ENCODE data around the gene PLP2.
"Not testable (repeated sequence)": the region's sequence is repeated elsewhere in the genome, so short reads cannot be mapped to it uniquely, and the experiment has no call there.

PLP2 gene

GRCh38 chrX:49172280-49172780 is 632 bp downstream of the PLP2 start:
- ChIA-PET CTCF (interaction anchor here (0.8 kb wide), 1 partner anchor 21 kb away, joined by 3 read pairs; no protein-coding TSS in a partner anchor), POLR2A (interaction anchor here (0.7 to 1.9 kb wide), 5 partner anchors 9 to 49 kb away, joined by 3 to 10 read pairs (median 3); no protein-coding TSS in a partner anchor)
- TF ChIP-seq FOXK2 (IDR thresholded peaks at IDR 0.05) (no peak), PKNOX1 (IDR thresholded peaks at IDR 0.05) (no peak), CTBP1 (IDR thresholded peaks at IDR 0.05; ENCODE audit: borderline replicate concordance) (no peak), L3MBTL2 (conservative IDR thresholded peaks at IDR 0.05) (no peak), ARNT (IDR thresholded peaks at IDR 0.05) (no peak), FOXM1 (IDR thresholded peaks at IDR 0.05; ENCODE audit: borderline replicate concordance) (no peak), FOXA1 (IDR thresholded peaks at IDR 0.05) (no peak)
- no peak for DNase-seq (ENCODE audit: extremely low spot score)

GRCh38 chrX:49173544-49173943 is 1.8 kb downstream of the PLP2 start:
- CTCF ChIA-PET; POLR2A ChIA-PET; DNase-seq (ENCODE audit: extremely low spot score): not testable (repeated sequence)

GRCh38 chrX:49174723-49175122 is 3.0 kb downstream of the PLP2 start:
- TF ChIP-seq ARNT (IDR thresholded peaks at IDR 0.05) (no peak), NFRKB (IDR thresholded peaks at IDR 0.05) (no peak), PKNOX1 (IDR thresholded peaks at IDR 0.05) (peak; percentile 86)
- POLR2A ChIA-PET: no interaction called here
- CTCF ChIA-PET: no interaction called here
- DNase-seq (ENCODE audit: extremely low spot score): no peak

DNA sequence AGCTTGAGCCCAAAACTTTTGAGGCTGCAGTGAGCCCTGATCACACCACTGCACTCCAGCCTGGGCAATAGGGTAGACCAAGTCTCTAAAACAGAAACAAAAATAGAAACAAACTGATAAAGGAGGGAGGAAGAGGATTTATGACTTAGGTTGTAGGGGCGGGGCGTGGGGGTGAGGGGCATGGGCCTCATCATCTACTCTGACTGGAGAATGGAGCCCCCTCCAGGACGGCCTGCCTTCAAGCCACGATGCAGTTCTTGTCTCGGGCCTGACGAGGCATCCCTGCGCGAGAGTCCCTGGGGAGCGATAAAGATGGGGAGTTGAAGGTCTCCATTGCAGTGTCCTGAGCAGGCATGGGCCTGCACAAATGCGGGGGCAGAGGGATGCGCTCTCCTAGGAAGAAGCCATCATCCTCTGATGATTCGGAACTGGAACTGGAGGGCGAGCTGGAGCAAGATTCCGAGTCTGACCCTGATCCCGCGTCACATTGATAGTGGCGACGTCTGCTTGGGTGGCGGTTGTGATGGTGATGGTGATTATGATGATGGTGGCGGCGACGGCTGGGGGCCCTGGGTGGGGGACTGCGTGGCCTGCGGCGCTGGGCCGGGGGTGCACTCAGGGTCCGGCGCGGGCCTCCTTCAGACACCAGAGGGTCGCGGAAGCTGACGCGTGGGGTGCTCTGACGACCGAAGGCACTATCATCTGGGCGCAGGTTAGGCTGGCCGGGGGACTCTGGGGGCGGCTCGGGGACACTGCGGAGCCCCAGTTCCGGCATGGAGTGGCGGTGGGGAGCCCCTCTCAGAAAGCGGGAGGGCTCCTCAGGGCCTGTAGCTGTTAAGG is 4.0 kb downstream of the PLP2 start:
- no peak for DNase-seq (ENCODE audit: extremely low spot score)
- CTCF ChIA-PET: no interaction called here
- POLR2A ChIA-PET: no interaction called here

GRCh38 chrX:49176421-49177326 is 5.0 kb downstream of the PLP2 start:
- no peak for DNase-seq (ENCODE audit: extremely low spot score)
- TF ChIP-seq CTBP1 (IDR thresholded peaks at IDR 0.05; ENCODE audit: borderline replicate concordance) (no peak), ZNF384 (IDR thresholded peaks at IDR 0.05) (no peak), L3MBTL2 (conservative IDR thresholded peaks at IDR 0.05) (no peak), ARNT (IDR thresholded peaks at IDR 0.05) (no peak), BHLHE40 (IDR thresholded peaks at IDR 0.05; ENCODE audit: borderline replicate concordance) (no peak), SP1 (IDR thresholded peaks at IDR 0.05) (no peak), NFRKB (IDR thresholded peaks at IDR 0.05) (no peak), TARDBP (IDR thresholded peaks at IDR 0.05) (no peak), ELF4 (IDR thresholded peaks at IDR 0.05) (no peak), FOXM1 (IDR thresholded peaks at IDR 0.05; ENCODE audit: borderline replicate concordance) (no peak), HDGF (IDR thresholded peaks at IDR 0.05; ENCODE audit: borderline replicate concordance) (no peak), SUZ12 (IDR thresholded peaks at IDR 0.05) (no peak), PKNOX1 (IDR thresholded peaks at IDR 0.05) (no peak)
- ChIA-PET POLR2A (no interaction called here), CTCF (no interaction called here)

More for the DNA sequence above, 4.0 kb downstream of the PLP2 start:
- TF ChIP-seq ELF4 (IDR thresholded peaks at IDR 0.05) (no peak), LEF1 (IDR thresholded peaks at IDR 0.05; ENCODE audit: borderline replicate concordance) (no peak), ZNF384 (IDR thresholded peaks at IDR 0.05) (no peak), TARDBP (IDR thresholded peaks at IDR 0.05) (no peak), HDGF (IDR thresholded peaks at IDR 0.05; ENCODE audit: borderline replicate concordance) (no peak), FOXK2 (IDR thresholded peaks at IDR 0.05) (no peak), ARNT (IDR thresholded peaks at IDR 0.05) (no peak), FOXA1 (IDR thresholded peaks at IDR 0.05) (no peak), PKNOX1 (IDR thresholded peaks at IDR 0.05) (no peak), NFRKB (IDR thresholded peaks at IDR 0.05) (no peak), SUZ12 (IDR thresholded peaks at IDR 0.05) (no peak), CTBP1 (IDR thresholded peaks at IDR 0.05; ENCODE audit: borderline replicate concordance) (no peak), L3MBTL2 (conservative IDR thresholded peaks at IDR 0.05) (no peak)
